GM13977 (cell line): ENCODE measurements around the gene SIRT3.

ENCODE experiments used
- DNase-seq: peaks from one replicate; pipeline ENCODE4 v3.0.0; 2012; ENCODE audit warnings: low spot score
- CTCF ChIP-seq: IDR thresholded peaks from 2 replicates; pipeline ENCODE4 v1.5.1; 2012; ENCODE audit warnings: mild to moderate bottlenecking, control low read depth; ENCODE audit not compliant: insufficient read depth; ENCODE audit errors: extremely low read depth, missing control alignments
- in situ Hi-C: fragments of 300-500 bp; cut with MboI; formaldehyde crosslinking; loops from one replicate; pipeline ENCODE4 v1.12.0; 2022; ENCODE audit warnings: low sequenced_read_pairs, low pct_unique_long_range_greater_than_20kb, mixed read lengths, inconsistent platforms; ENCODE audit not compliant: unreplicated experiment

Gene SIRT3

GRCh38 chr11:257766-258493 lies 21.8 kb upstream of the SIRT3 start:
- in situ Hi-C loops: no loop called here
- peak; percentile 38 for DNase-seq
- peak; percentile 52 for TF ChIP-seq CTCF

GRCh38 chr11:256952-257737 lies 21.0 kb upstream of the SIRT3 start:
- in situ Hi-C loops: no loop called here
- no peak for TF ChIP-seq CTCF
- DNase-seq: peak; percentile 48

- DNase-seq: no peak
- in situ Hi-C loops: no loop called here
- TF ChIP-seq CTCF: no peak
Measured at GRCh38 chr11:255816-256215, 19.7 kb upstream of the SIRT3 start.

GRCh38 chr11:255176-255575 lies 19.0 kb upstream of the SIRT3 start:
- no peak for TF ChIP-seq CTCF
- no peak for DNase-seq
- in situ Hi-C loops: no loop called here

GRCh38 chr11:253886-254270 lies 17.7 kb upstream of the SIRT3 start:
- TF ChIP-seq CTCF: no peak
- in situ Hi-C loops: no loop called here

GRCh38 chr11:253160-253885 lies 17.2 kb upstream of the SIRT3 start:
- no peak for DNase-seq
- in situ Hi-C loops: no loop called here
- TF ChIP-seq CTCF: no peak

More at GRCh38 chr11:253886-254270, 17.7 kb upstream of the SIRT3 start:
- DNase-seq: no peak
